PC-3 (cell line): Measurements from ENCODE around the gene TIMM9.

ENCODE experiments used
- CTCF ChIP-seq: fragments of 300-600 bp; sonication (generic); conservative IDR thresholded peaks from 2 replicates; pipeline ENCODE4 v1.5.1; 2017; ENCODE audit warnings: antibody characterized with exemption, low read depth, mild to moderate bottlenecking, low read length
- EZH2 ChIP-seq: fragments of 300-600 bp; sonication (generic); IDR thresholded peaks from one replicate; pipeline ENCODE4 v1.6.1; 2017; ENCODE audit warnings: antibody characterized with exemption, mild to moderate bottlenecking, low read length; ENCODE audit not compliant: unreplicated experiment
- EZH2phosphoT487 ChIP-seq: fragments of 300-600 bp; sonication (generic); IDR thresholded peaks from 2 replicates; pipeline ENCODE4 v1.6.1; 2018; ENCODE audit warnings: mild to moderate bottlenecking, antibody characterized with exemption, low read length, borderline replicate concordance

GRCh38 chr14:58465421-58465820 lies 38.1 kb upstream of the TIMM9 start:
- no peak for TF ChIP-seq CTCF
- no peak for TF ChIP-seq EZH2
- TF ChIP-seq EZH2phosphoT487: no peak
